HepG2 (cell line): ENCODE results near the gene FBXW5.

ENCODE experiments used
- CENPBD1 ChIP-seq: sonication (generic); formaldehyde crosslinking; IDR thresholded peaks from 2 replicates; pipeline ENCODE4 v1.8.0; 2022; ENCODE audit warnings: missing genetic modification reagents, low read depth, mild to moderate bottlenecking, borderline replicate concordance
- DPF2 ChIP-seq: sonication (generic); formaldehyde crosslinking; IDR thresholded peaks from 2 replicates; pipeline ENCODE4 v1.4.0; 2020; ENCODE audit warnings: mild to moderate bottlenecking, low read depth, missing genetic modification reagents, borderline replicate concordance
- POLR2A ChIP-seq, 2 experiments: IDR thresholded peaks; 2 replicates each; pipeline ENCODE4 v1.6.1; 2011; ENCODE audit warnings: low read depth in 2 of 2, low read length in 2 of 2, mild to moderate bottlenecking in 1 of 2, moderate library complexity in 1 of 2; ENCODE audit not compliant: insufficient read depth in 1 of 2
- POLR2AphosphoS2 ChIP-seq: IDR thresholded peaks from 2 replicates; pipeline ENCODE4 v1.6.1; 2011; ENCODE audit warnings: low read depth, low read length, improper control_type of control experiment
- SIN3B ChIP-seq: fragments of 150-350 bp; IDR thresholded peaks from 2 replicates; pipeline ENCODE4 v1.6.1; 2014; ENCODE audit warnings: low read length
- TF ChIP-seq, protein P1 (sequence below): IDR thresholded peaks from 2 replicates; pipeline ENCODE4 v1.6.1; 2016; ENCODE audit warnings: low read depth, missing genetic modification reagents, missing compliant biosample characterization

DNA sequence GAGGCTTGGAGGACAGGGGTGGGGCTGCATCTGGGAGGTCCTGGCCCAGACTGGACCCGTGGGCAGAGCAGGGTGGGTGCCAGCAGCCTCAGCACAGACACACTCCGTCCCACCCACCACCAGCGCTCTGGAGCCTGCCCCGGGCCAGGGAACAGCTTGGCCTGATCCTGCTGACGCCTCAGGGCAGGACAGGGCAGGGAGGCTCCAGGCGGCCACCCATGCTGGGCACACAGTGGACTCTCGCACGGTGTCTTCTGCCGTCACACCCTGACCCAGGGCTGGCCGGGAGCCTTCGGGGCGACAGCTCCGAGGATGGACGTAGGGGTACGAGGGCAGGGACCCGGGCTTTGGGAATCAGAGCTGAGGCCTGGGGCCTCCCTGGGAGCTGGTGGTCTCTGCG, 24.6 kb upstream of the FBXW5 start:
- TF ChIP-seq SIN3B, result no peak
- no peak for TF ChIP-seq POLR2A (IDR thresholded peaks at IDR 0.05; ENCODE audit: insufficient read depth in 1 of 2, low read depth in 2 of 2, low read length in 2 of 2)
- TF ChIP-seq POLR2AphosphoS2, result no peak
- TF ChIP-seq CENPBD1 (CRISPR knock-in tag), result no peak
- no peak for TF ChIP-seq DPF2 (CRISPR knock-in tag)
- TF ChIP-seq, protein P1, sequence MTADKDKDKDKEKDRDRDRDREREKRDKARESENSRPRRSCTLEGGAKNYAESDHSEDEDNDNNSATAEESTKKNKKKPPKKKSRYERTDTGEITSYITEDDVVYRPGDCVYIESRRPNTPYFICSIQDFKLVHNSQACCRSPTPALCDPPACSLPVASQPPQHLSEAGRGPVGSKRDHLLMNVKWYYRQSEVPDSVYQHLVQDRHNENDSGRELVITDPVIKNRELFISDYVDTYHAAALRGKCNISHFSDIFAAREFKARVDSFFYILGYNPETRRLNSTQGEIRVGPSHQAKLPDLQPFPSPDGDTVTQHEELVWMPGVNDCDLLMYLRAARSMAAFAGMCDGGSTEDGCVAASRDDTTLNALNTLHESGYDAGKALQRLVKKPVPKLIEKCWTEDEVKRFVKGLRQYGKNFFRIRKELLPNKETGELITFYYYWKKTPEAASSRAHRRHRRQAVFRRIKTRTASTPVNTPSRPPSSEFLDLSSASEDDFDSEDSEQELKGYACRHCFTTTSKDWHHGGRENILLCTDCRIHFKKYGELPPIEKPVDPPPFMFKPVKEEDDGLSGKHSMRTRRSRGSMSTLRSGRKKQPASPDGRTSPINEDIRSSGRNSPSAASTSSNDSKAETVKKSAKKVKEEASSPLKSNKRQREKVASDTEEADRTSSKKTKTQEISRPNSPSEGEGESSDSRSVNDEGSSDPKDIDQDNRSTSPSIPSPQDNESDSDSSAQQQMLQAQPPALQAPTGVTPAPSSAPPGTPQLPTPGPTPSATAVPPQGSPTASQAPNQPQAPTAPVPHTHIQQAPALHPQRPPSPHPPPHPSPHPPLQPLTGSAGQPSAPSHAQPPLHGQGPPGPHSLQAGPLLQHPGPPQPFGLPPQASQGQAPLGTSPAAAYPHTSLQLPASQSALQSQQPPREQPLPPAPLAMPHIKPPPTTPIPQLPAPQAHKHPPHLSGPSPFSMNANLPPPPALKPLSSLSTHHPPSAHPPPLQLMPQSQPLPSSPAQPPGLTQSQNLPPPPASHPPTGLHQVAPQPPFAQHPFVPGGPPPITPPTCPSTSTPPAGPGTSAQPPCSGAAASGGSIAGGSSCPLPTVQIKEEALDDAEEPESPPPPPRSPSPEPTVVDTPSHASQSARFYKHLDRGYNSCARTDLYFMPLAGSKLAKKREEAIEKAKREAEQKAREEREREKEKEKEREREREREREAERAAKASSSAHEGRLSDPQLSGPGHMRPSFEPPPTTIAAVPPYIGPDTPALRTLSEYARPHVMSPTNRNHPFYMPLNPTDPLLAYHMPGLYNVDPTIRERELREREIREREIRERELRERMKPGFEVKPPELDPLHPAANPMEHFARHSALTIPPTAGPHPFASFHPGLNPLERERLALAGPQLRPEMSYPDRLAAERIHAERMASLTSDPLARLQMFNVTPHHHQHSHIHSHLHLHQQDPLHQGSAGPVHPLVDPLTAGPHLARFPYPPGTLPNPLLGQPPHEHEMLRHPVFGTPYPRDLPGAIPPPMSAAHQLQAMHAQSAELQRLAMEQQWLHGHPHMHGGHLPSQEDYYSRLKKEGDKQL (CRISPR knock-in tag), result no peak
